HCT116 (cell line): ENCODE data around the gene HCFC1. TPM values are rescaled to one million over a fixed set of nuclear protein-coding genes. Genes with fewer than 3 reads are reported as not detected.

Experiments
- ATF3 ChIP-seq: IDR thresholded peaks from 2 replicates; pipeline ENCODE4 v1.6.1; 2012
- CBX3 ChIP-seq: IDR thresholded peaks from 2 replicates; pipeline ENCODE4 v1.6.1; 2012; ENCODE audit warnings: low read depth
- CTCF ChIP-seq, 3 experiments: fragments of 200-600 bp in 1 of 3; sonication (generic) in 1 of 3; IDR thresholded peaks in 2 of 3; conservative IDR thresholded peaks in 1 of 3; 2 replicates each; pipeline ENCODE4 v1.5.1; 2012 to 2017; ENCODE audit warnings: low read depth in 2 of 3, low read length in 2 of 3, antibody characterized with exemption in 1 of 3, borderline replicate concordance in 1 of 3, control low read depth in 1 of 3, mild to moderate bottlenecking in 1 of 3, mixed read lengths in 1 of 3, mixed run types in 1 of 3, moderate library complexity in 1 of 3; ENCODE audit not compliant: insufficient read depth in 1 of 3
- FOSL1 ChIP-seq: IDR thresholded peaks from 2 replicates; pipeline ENCODE4 v1.6.1; 2012; ENCODE audit warnings: low read depth
- JUND ChIP-seq: IDR thresholded peaks from 2 replicates; pipeline ENCODE4 v1.6.1; 2012
- POLR2AphosphoS5 ChIP-seq: IDR thresholded peaks from 2 replicates; pipeline ENCODE4 v1.6.1; 2011; ENCODE audit warnings: mild to moderate bottlenecking, low read depth, low read length, moderate library complexity
- RAD21 ChIP-seq: IDR thresholded peaks from 2 replicates; pipeline ENCODE4 v1.6.1; 2012; ENCODE audit warnings: low read depth, mild to moderate bottlenecking
- REST ChIP-seq: IDR thresholded peaks from 2 replicates; pipeline ENCODE4 v1.6.1; 2012; ENCODE audit warnings: low read depth
- SP1 ChIP-seq: IDR thresholded peaks from 2 replicates; pipeline ENCODE4 v1.6.1; 2012; ENCODE audit warnings: low read depth
- TCF7L2 ChIP-seq: IDR thresholded peaks from 2 replicates; pipeline ENCODE4 v1.7.0; 2011; ENCODE audit warnings: borderline replicate concordance, inconsistent platforms; ENCODE audit not compliant: insufficient read depth, insufficient read length; ENCODE audit errors: extremely low read depth
- YY1 ChIP-seq: IDR thresholded peaks from 2 replicates; pipeline ENCODE4 v1.6.1; 2011; ENCODE audit warnings: low read length, low read depth, moderate library complexity, mild to moderate bottlenecking; ENCODE audit not compliant: insufficient replicate concordance; ENCODE audit errors: extremely low read depth
- ZNF274 ChIP-seq: fragments of 200-500 bp; sonication (Bioruptor generic); IDR thresholded peaks from 2 replicates; pipeline ENCODE4 v1.6.1; 2014; ENCODE audit warnings: mild to moderate bottlenecking, low read depth, low read length, inconsistent platforms
- total RNA-seq: library from RNA; stranded (reverse); gene quantifications from one replicate; pipeline ENCODE4 v1.2.1, GENCODE V29; 2021; ENCODE audit not compliant: unreplicated experiment

Gene HCFC1
- total RNA-seq, 1 experiment from 2014 or later, result 72.8 TPM

GRCh38 chrX:153960786-153961185 is 10.8 kb downstream of the HCFC1 start (continued):
- TF ChIP-seq REST (no peak), JUND (no peak), CBX3 (no peak), RAD21 (no peak), TCF7L2 (no peak), ZNF274 (no peak), ATF3 (no peak), FOSL1 (no peak), POLR2AphosphoS5 (no peak), CTCF (IDR thresholded peaks at IDR 0.05 in 2 of 3, conservative IDR thresholded peaks at IDR 0.05 in 1 of 3; ENCODE audit: borderline replicate concordance in 1 of 3, insufficient read depth in 1 of 3, low read depth in 2 of 3, low read length in 2 of 3) (no peak), YY1 (no peak), SP1 (no peak)
- TF ChIP-seq, all 23 proteins: peak for 0
